B cell (primary cell): Measurements from ENCODE around the gene ZDHHC1. TPM values are rescaled to one million over a fixed set of nuclear protein-coding genes. Genes with fewer than 3 reads are reported as not detected.

ENCODE experiments used
- ATAC-seq: fragments of 200-7000 bp; cut with Tn5 transposase; one replicate; pipeline ENCODE4 v1.10.0; 2021; ENCODE audit warnings: low read depth, mild to moderate bottlenecking, moderate number of reproducible peaks, moderate library complexity
- CTCF ChIA-PET: fragments of 350-600 bp; sonication (Branson Sonifier 250); formaldehyde crosslinking; loops from one replicate; lab custom pipeline; 2021; ENCODE audit warnings: antibody characterized with exemption, inconsistent platforms; lab: Charles Lee
- POLR2A ChIA-PET: fragments of 350-600 bp; sonication (Branson Sonifier 250); formaldehyde crosslinking; loops from one replicate; lab custom pipeline; 2021; ENCODE audit warnings: antibody characterized with exemption; lab: Charles Lee
- DNase-seq: peaks from one replicate; pipeline ENCODE4 v3.0.0; 2013
- H2AFZ ChIP-seq: 2 replicates; pipeline ENCODE4 v1.6.1; 2012; ENCODE audit warnings: mild to moderate bottlenecking, low read depth, low read length; ENCODE audit not compliant: insufficient read depth, poor library complexity, severe bottlenecking
- H3K27ac ChIP-seq, 2 donors: 1 replicate in 1 of 2; 2 replicates in 1 of 2; pipeline ENCODE4 v1.5.1; 2012 to 2013; ENCODE audit warnings: low read length in 2 of 2, mild to moderate bottlenecking in 2 of 2, moderate library complexity in 1 of 2
- H3K27me3 ChIP-seq, 4 experiments: fragments of 200-600 bp in 1 of 4; sonication (generic) in 1 of 4; replicated peaks in 1 of 4; 1 replicate in 2 of 4; 2 replicates in 2 of 4; pipeline versions ENCODE4 v1.6.1 to v1.7.0; 2013 to 2016; ENCODE audit warnings: low read length in 3 of 4, mild to moderate bottlenecking in 2 of 4, mixed read lengths in 1 of 4, moderate library complexity in 1 of 4; ENCODE audit not compliant: insufficient read depth in 4 of 4, control insufficient read depth in 3 of 4; ENCODE audit errors: control extremely low read depth in 1 of 4
- H3K36me3 ChIP-seq, 2 experiments: replicated peaks in 1 of 2; 1 replicate in 1 of 2; 2 replicates in 1 of 2; pipeline versions ENCODE4 v1.6.1 to v1.7.1; 2013; ENCODE audit warnings: low read length in 1 of 2; ENCODE audit not compliant: insufficient read depth in 2 of 2, control insufficient read depth in 1 of 2; ENCODE audit errors: control extremely low read depth in 1 of 2, extremely low read depth in 1 of 2
- H3K4me1 ChIP-seq, 2 donors: fragments of 200-600 bp in 1 of 2; sonication (generic) in 1 of 2; 1 replicate in 1 of 2; 2 replicates in 1 of 2; pipeline versions ENCODE4 v1.5.1 to v1.6.1; 2013 to 2017; ENCODE audit warnings: low read length in 2 of 2; ENCODE audit not compliant: control insufficient read depth in 2 of 2, insufficient read depth in 2 of 2
- H3K4me2 ChIP-seq: replicated peaks from 2 replicates; pipeline ENCODE3; 2012; ENCODE audit warnings: mild to moderate bottlenecking, low read depth, low read length; ENCODE audit not compliant: poor library complexity, severe bottlenecking
- H3K4me3 ChIP-seq, 5 experiments: fragments of 200-600 bp in 1 of 5; sonication (generic) in 1 of 5; 1 replicate in 3 of 5; 2 replicates in 2 of 5; pipeline versions ENCODE4 v1.5.1 to v1.7.0; 2011 to 2016; ENCODE audit warnings: low read length in 4 of 5, mild to moderate bottlenecking in 4 of 5, low read depth in 2 of 5, control low read depth in 1 of 5, moderate library complexity in 1 of 5; ENCODE audit not compliant: insufficient read depth in 1 of 5; ENCODE audit errors: control extremely low read depth in 1 of 5, extremely low read depth in 1 of 5
- H3K79me2 ChIP-seq: fragments of 200-600 bp; sonication (generic); one replicate; pipeline ENCODE4 v1.6.0; 2016; ENCODE audit warnings: low read length; ENCODE audit not compliant: control insufficient read depth, insufficient read depth
- H3K9ac ChIP-seq: fragments of 200-600 bp; sonication (generic); 2 replicates; pipeline ENCODE4 v1.6.1; 2017; ENCODE audit warnings: mild to moderate bottlenecking, low read length, moderate library complexity
- H3K9me3 ChIP-seq, 3 donors: one replicate each; pipeline versions ENCODE4 v1.6.1 to v1.7.1; 2013; ENCODE audit warnings: low read length in 2 of 3; ENCODE audit not compliant: control insufficient read depth in 2 of 3, insufficient read depth in 1 of 3; ENCODE audit errors: control extremely low read depth in 1 of 3
- H4K20me1 ChIP-seq: 2 replicates; pipeline ENCODE4 v1.6.0; 2012; ENCODE audit warnings: mild to moderate bottlenecking, low read length; ENCODE audit not compliant: insufficient read depth, control insufficient read depth, poor library complexity, severe bottlenecking
- H3K27ac Mint-ChIP-seq: one replicate; pipeline ENCODE4 v1.8.0; 2021; ENCODE audit warnings: mixed read lengths
- H3K27me3 Mint-ChIP-seq: one replicate; pipeline ENCODE4 v1.8.0; 2021; ENCODE audit warnings: mixed read lengths
- H3K4me1 Mint-ChIP-seq: one replicate; pipeline ENCODE4 v1.8.0; 2021; ENCODE audit warnings: mixed read lengths
- H3K4me3 Mint-ChIP-seq: one replicate; pipeline ENCODE4 v1.8.0; 2021; ENCODE audit warnings: mixed read lengths
- H3K9me3 Mint-ChIP-seq: one replicate; pipeline ENCODE4 v1.8.0; 2022; ENCODE audit warnings: mixed read lengths; ENCODE audit not compliant: insufficient read depth
- CTCF ChIP-seq: fragments of 200-600 bp; IDR thresholded peaks from one replicate; pipeline ENCODE4 v1.8.0; 2022; ENCODE audit warnings: antibody characterized with exemption, mild to moderate bottlenecking
- EZH2 ChIP-seq: IDR thresholded peaks from 2 replicates; pipeline ENCODE4 v1.6.1; 2012; ENCODE audit warnings: borderline replicate concordance, low read depth, mild to moderate bottlenecking, moderate library complexity, low read length; ENCODE audit not compliant: insufficient read depth, poor library complexity, severe bottlenecking
- WGBS: methylation state at CpG from one replicate; pipeline ENCODE4 v1.1.5; 2013; ENCODE audit warnings: missing lambda C conversion rate; ENCODE audit not compliant: insufficient coverage; 5-methylcytosine and 5-hydroxymethylcytosine counted together
- intact Hi-C: fragments of 100-400 bp; cut with micrococcal nuclease; formaldehyde crosslinking; loops from one replicate; pipeline ENCODE4 v1.10.0; 2022
- polyA plus RNA-seq: library from polyadenylated mRNA; depleted of rRNA; stranded (reverse); fragments of >200 nt; gene quantifications from 2 replicates; pipeline ENCODE4 v1.2.3, GENCODE V29; 2012
- total RNA-seq, 2 donors: library from RNA; stranded (reverse); fragments of 120-200 nt in 1 of 2; gene quantifications; 1 replicate in 1 of 2; 2 replicates in 1 of 2; pipeline versions ENCODE4 v1.2.3 to v1.2.4, GENCODE V29; 2013 to 2022

ZDHHC1 gene
- total and polyA plus RNA-seq, 2 donors (not counting 1 experiment from before 2014, with no cell fraction given), result 0.58 to 2.8 TPM

GRCh38 chr16:67429053-67429798 is 12.9 kb upstream of the ZDHHC1 start:
- Histone ChIP-seq H3K27me3 (peaks cover 0 to 47% (median 17%) of the 10 kb centered on the region in 4 experiments), H3K36me3 (no peaks in the 10 kb centered on the region), H3K9me3 (no peaks in the 10 kb centered on the region), H3K27ac (no peak overlapping the region), H4K20me1 (no peaks in the 10 kb centered on the region), H3K4me3 (no peak overlapping the region), H3K9ac (no peak overlapping the region), H2AFZ (no peak overlapping the region), H3K4me1 (peaks cover 20 to 22% of the 10 kb centered on the region in 2 donors), H3K4me2 (no peak overlapping the region), H3K79me2 (no peaks in the 10 kb centered on the region)
- POLR2A ChIA-PET, result no interaction called here
- H3K27ac Mint-ChIP-seq, result no peak overlapping the region
- ATAC-seq (no peak), DNase-seq (peak; percentile 38)
- H3K4me1 Mint-ChIP-seq, result peaks cover 23% of the 10 kb centered on the region
- TF ChIP-seq EZH2 (no peak), CTCF (no peak)
- peaks cover 46% of the 10 kb centered on the region for H3K27me3 Mint-ChIP-seq
- CTCF ChIA-PET, result interaction anchor here (1.4 to 4.1 kb wide), 10 partner anchors 12 to 168 kb away, joined by 3 to 81 read pairs (median 10); partner anchors contain the start of gene ZDHHC1
- no peaks in the 10 kb centered on the region for H3K9me3 Mint-ChIP-seq
- intact Hi-C loops, result no loop called here
- peak overlapping the region; percentile 59 for H3K4me3 Mint-ChIP-seq
- 90% methylated on average over 2 of the region's 3 CpGs for WGBS

DNA sequence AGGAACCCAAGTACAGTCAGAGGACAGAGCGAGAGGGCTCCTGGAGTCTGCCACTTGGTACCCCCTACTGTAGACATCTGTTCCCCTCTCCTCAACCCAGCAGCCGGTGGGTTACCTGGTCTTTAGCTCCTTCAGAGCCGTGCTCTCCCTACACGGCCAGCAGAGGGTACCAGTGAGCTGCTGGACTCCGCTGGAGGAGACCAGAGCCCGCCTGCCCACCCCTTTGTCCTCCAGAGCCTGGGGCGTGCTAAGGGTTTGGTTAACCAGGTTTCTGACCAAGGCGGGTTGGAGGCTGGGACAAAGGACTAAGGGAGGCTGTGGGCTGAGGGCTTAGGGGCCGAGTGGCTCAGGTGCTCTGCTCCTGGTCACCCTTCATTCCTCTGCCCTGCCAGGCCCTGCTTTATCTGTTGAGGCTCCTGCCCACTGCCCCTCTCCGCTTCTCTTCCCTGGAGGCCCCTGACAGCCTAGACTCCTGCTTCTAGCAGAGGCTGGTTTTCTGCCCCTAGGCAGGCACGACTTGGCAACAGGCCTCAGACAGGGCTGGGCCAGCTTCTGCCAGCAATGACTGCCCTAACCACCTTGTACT is 12.0 kb upstream of the ZDHHC1 start:
- POLR2A ChIA-PET, result no interaction called here
- DNase-seq (peak; percentile 74), ATAC-seq (peak; percentile 71)
- Mint-ChIP-seq H3K27me3 (peaks cover 52% of the 10 kb centered on the region), H3K4me1 (peaks cover 18% of the 10 kb centered on the region), H3K27ac (no peak overlapping the region), H3K9me3 (no peaks in the 10 kb centered on the region), H3K4me3 (no peak overlapping the region)
- peak; percentile 79 for TF ChIP-seq CTCF
- TF ChIP-seq EZH2, result no peak
- Histone ChIP-seq H2AFZ (no peak overlapping the region), H3K9ac (no peak overlapping the region), H3K36me3 (no peaks in the 10 kb centered on the region), H3K4me2 (peak overlapping the region; percentile 30), H3K9me3 (no peaks in the 10 kb centered on the region), H3K79me2 (no peaks in the 10 kb centered on the region), H3K4me3 (no peak overlapping the region), H3K4me1 (peaks cover 20 to 22% of the 10 kb centered on the region in 2 donors), H3K27ac (no peak overlapping the region), H4K20me1 (no peaks in the 10 kb centered on the region), H3K27me3 (peaks cover 0 to 48% (median 17%) of the 10 kb centered on the region in 4 experiments)
- CTCF ChIA-PET, result interaction anchor here (0.5 to 4.1 kb wide), 29 partner anchors 11 to 218 kb away, joined by 3 to 81 read pairs (median 5); partner anchors contain the start of genes ATP6V0D1 and ZDHHC1
- 21% methylated on average over 11 of the region's 11 CpGs for WGBS
- intact Hi-C loops, result loop anchor here (1.0 kb wide), 1 partner anchor 37 kb away; no protein-coding TSS in a partner anchor
